A673 (cell line): ENCODE data around the gene ITPR1. TPM values are rescaled to one million over a fixed set of nuclear protein-coding genes. Genes with fewer than 3 reads are reported as not detected.

ENCODE experiments used
- BruUV-seq: library from RNA; stranded (reverse); fragments of 400-500 nt; replicated peaks from 2 replicates; lab custom pipeline; 2021; lab: Mats Ljungman, UMichigan
- CTCF ChIA-PET: fragments of 300-600 bp; sonication (Branson Sonifier 250); formaldehyde crosslinking; loops from one replicate; lab custom pipeline; 2022; ENCODE audit warnings: antibody characterized with exemption; lab: Charles Lee
- POLR2A ChIA-PET: fragments of 300-600 bp; sonication (Branson Sonifier 250); formaldehyde crosslinking; loops from one replicate; lab custom pipeline; 2022; ENCODE audit warnings: antibody characterized with exemption; ENCODE audit not compliant: low non-redundant PET; lab: Charles Lee
- DNase-seq: peaks from one replicate; pipeline ENCODE4 v3.0.0-alpha.2; 2015; ENCODE audit warnings: low spot score
- H3K27ac ChIP-seq: fragments of 200-600 bp; sonication (generic); 2 replicates; pipeline ENCODE4 v1.5.1; 2016; ENCODE audit warnings: mixed run types, low read depth, mild to moderate bottlenecking, mixed read lengths, antibody characterized with exemption, low read length; ENCODE audit not compliant: poor library complexity, severe bottlenecking
- H3K27me3 ChIP-seq: fragments of 200-600 bp; sonication (generic); replicated peaks from 2 replicates; pipeline ENCODE4 v1.6.1; 2017; ENCODE audit warnings: mixed run types, low read depth, mild to moderate bottlenecking, mixed read lengths, antibody characterized with exemption, low read length; ENCODE audit not compliant: insufficient read depth, poor library complexity
- H3K36me3 ChIP-seq: fragments of 200-600 bp; sonication (generic); 2 replicates; pipeline ENCODE4 v1.6.1; 2016; ENCODE audit warnings: mixed run types, mild to moderate bottlenecking, mixed read lengths, antibody characterized with exemption, low read length; ENCODE audit not compliant: insufficient read depth, poor library complexity, severe bottlenecking
- H3K4me1 ChIP-seq: fragments of 200-600 bp; sonication (generic); 2 replicates; pipeline ENCODE4 v1.6.1; 2017; ENCODE audit warnings: mixed run types, mild to moderate bottlenecking, mixed read lengths, antibody characterized with exemption, low read length; ENCODE audit not compliant: insufficient read depth, poor library complexity, severe bottlenecking
- H3K4me3 ChIP-seq: fragments of 200-600 bp; sonication (generic); 2 replicates; pipeline ENCODE4 v1.5.1; 2016; ENCODE audit warnings: low read depth, mixed run types, mild to moderate bottlenecking, mixed read lengths, low read length; ENCODE audit not compliant: poor library complexity, severe bottlenecking
- H3K9me3 ChIP-seq: fragments of 200-600 bp; sonication (generic); 2 replicates; pipeline ENCODE4 v1.6.1; 2016; ENCODE audit warnings: mixed run types, low read depth, mild to moderate bottlenecking, mixed read lengths, antibody characterized with exemption, low read length; ENCODE audit not compliant: poor library complexity, severe bottlenecking
- EZH2 ChIP-seq: fragments of 200-600 bp; sonication (generic); IDR thresholded peaks from 2 replicates; pipeline ENCODE4 v1.6.1; 2017; ENCODE audit warnings: borderline replicate concordance, low read depth, mild to moderate bottlenecking, mixed read lengths, antibody characterized with exemption, low read length; ENCODE audit not compliant: poor library complexity, severe bottlenecking
- intact Hi-C: fragments of 100-400 bp; cut with micrococcal nuclease; formaldehyde crosslinking; loops from one replicate; pipeline ENCODE4 v1.10.0; 2022; ENCODE audit not compliant: unreplicated experiment
- total RNA-seq: library from RNA; stranded (reverse); gene quantifications from 2 replicates; pipeline ENCODE4 v1.2.3, GENCODE V29; 2021
- TF ChIP-seq, protein P1 (sequence below): fragments of 300-800, 200-600 bp; sonication (generic); conservative IDR thresholded peaks from 2 replicates; pipeline ENCODE4 v1.5.1; 2017; ENCODE audit warnings: low read depth, mild to moderate bottlenecking, antibody characterized with exemption, low read length, moderate library complexity, mixed read lengths

ITPR1 gene
- total RNA-seq, 1 experiment from 2014 or later = 8.6 TPM

- Histone ChIP-seq H3K4me1 (peaks cover 13% of the 10 kb centered on the region), H3K4me3 (no peak overlapping the region), H3K27ac (no peak overlapping the region), H3K27me3 (no peaks in the 10 kb centered on the region), H3K36me3 (no peaks in the 10 kb centered on the region), H3K9me3 (no peaks in the 10 kb centered on the region)
- intact Hi-C loops = no loop called here
- POLR2A ChIA-PET = no interaction called here
- CTCF ChIA-PET = no interaction called here
- no TSS peak for BruUV-seq
- DNase-seq = no peak
- TF ChIP-seq EZH2 = no peak
- TF ChIP-seq, protein P1, sequence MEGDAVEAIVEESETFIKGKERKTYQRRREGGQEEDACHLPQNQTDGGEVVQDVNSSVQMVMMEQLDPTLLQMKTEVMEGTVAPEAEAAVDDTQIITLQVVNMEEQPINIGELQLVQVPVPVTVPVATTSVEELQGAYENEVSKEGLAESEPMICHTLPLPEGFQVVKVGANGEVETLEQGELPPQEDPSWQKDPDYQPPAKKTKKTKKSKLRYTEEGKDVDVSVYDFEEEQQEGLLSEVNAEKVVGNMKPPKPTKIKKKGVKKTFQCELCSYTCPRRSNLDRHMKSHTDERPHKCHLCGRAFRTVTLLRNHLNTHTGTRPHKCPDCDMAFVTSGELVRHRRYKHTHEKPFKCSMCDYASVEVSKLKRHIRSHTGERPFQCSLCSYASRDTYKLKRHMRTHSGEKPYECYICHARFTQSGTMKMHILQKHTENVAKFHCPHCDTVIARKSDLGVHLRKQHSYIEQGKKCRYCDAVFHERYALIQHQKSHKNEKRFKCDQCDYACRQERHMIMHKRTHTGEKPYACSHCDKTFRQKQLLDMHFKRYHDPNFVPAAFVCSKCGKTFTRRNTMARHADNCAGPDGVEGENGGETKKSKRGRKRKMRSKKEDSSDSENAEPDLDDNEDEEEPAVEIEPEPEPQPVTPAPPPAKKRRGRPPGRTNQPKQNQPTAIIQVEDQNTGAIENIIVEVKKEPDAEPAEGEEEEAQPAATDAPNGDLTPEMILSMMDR = no peak
Measured at GRCh38 chr3:4719046-4719501, 225.9 kb downstream of the ITPR1 start.

DNA sequence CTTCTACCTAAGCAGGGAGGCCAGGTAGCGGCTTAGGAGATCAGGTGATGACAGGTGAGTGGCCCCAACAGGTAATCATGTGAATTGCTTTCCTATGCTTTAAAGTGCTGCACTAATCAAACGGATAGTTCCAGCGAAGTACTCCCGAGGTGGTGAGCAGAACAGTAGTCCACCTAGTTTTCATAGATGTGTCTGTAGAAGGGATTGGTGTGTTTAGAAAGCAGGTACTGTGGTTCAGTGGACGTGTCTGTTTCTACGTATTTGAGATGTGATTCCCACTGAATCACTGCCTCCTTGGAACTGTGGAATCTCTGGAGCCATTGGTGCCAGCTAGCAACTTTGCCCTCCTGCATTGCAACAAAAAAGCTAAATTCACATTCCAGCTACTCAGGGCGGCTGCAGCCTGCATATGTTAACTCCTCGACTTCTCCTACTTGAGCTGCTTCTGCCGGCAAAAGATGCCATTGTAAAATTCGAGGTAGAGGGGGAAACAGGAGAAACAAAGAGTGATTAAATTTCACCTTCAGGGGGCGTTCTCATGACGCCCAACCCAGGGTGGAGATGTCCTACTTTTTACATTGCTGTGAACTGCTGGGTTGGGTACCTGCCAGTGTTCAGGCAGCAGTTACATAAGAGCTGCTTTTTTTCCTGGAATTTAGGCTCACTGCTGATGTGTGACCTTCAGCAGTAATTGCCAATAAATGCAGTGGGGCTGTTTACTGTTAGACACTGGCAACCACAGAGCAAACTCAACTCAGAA lies 227.3 kb downstream of the ITPR1 start:
- CTCF ChIA-PET = interaction anchor here (0.6 to 0.7 kb wide), 2 partner anchors 9 to 337 kb away, joined by 4 to 9 read pairs; no protein-coding TSS in a partner anchor
- TF ChIP-seq EZH2 = no peak
- TF ChIP-seq, protein P1 = peak; percentile 47
- Histone ChIP-seq H3K27me3 (no peaks in the 10 kb centered on the region), H3K4me1 (peaks cover 13% of the 10 kb centered on the region), H3K27ac (no peak overlapping the region), H3K36me3 (no peaks in the 10 kb centered on the region), H3K4me3 (no peak overlapping the region), H3K9me3 (no peaks in the 10 kb centered on the region)
- no TSS peak for BruUV-seq
- intact Hi-C loops = no loop called here
- DNase-seq = peak; percentile 53
- POLR2A ChIA-PET = no interaction called here

DNA sequence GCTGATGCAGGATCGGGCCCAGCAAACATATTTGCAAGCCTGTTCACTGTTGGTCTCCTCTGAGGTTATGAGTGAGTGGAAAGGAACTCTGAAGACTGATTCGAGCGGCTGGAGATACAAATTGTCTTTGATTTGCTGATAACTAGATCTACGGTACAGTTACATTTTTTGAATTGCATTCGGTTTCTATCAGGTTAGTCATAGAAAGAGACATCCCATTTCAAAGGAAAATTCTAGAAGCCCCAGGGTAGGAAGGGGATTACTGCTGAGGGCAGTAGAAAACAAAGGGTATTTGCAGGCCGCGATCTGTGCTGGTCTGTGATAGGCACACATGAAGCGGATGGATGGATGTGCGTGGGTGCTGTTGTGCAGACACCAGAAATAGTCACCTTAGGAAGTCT lies 228.4 kb downstream of the ITPR1 start:
- peaks cover 10% of the 10 kb centered on the region for H3K4me1 ChIP-seq
- H3K4me3 ChIP-seq = no peak overlapping the region
- H3K27me3 ChIP-seq = no peaks in the 10 kb centered on the region
- no peaks in the 10 kb centered on the region for H3K36me3 ChIP-seq
- no peaks in the 10 kb centered on the region for H3K9me3 ChIP-seq
- TF ChIP-seq, protein P1 = no peak
- H3K27ac ChIP-seq = no peak overlapping the region
- CTCF ChIA-PET = interaction anchor here (0.7 to 0.8 kb wide), 2 partner anchors 255 to 336 kb away, joined by 3 to 4 read pairs; no protein-coding TSS in a partner anchor
- intact Hi-C loops = no loop called here
- DNase-seq = no peak
- POLR2A ChIA-PET = no interaction called here
- no TSS peak for BruUV-seq
